HFF-Myc (cell line): ENCODE data around the gene FAM83D.

Source experiments
- DNase-seq: peaks from one replicate; pipeline ENCODE4 v3.0.0-alpha.2; 2011; ENCODE audit warnings: low read depth; ENCODE audit errors: extremely low read depth
- H3K4me3 ChIP-seq: replicated peaks from 2 replicates; pipeline ENCODE4 v1.5.1; 2011; ENCODE audit warnings: low read depth, mild to moderate bottlenecking, control low read depth, low read length
- TF ChIP-seq, protein P1 (sequence below): IDR thresholded peaks from 2 replicates; pipeline ENCODE4 v1.5.1; 2012; ENCODE audit warnings: mild to moderate bottlenecking, low read depth, low read length, control low read depth; ENCODE audit errors: missing control alignments

The FAM83D gene

DNA sequence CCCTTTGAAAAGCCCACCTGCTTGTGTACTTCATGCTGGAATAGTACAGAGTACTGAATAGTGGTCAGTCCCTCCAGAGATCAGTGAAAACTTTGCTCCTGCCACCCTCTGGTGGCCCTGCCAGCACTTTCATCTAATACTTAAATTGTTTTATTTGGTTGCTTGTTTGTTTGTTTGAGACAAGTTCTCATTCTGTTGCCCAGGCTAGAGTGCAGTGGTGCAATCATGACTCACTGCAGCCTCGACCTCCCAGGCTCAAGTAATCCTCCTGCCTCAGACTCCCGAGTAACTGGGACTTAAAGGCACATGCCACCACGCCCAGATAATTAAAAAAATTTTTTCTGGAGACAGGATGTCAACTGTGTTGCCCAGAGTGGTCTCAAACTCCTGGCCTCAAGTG, 9.1 kb downstream of the FAM83D start:
- no peak for DNase-seq
- H3K4me3 ChIP-seq: no peak overlapping the region
- TF ChIP-seq, protein P1, sequence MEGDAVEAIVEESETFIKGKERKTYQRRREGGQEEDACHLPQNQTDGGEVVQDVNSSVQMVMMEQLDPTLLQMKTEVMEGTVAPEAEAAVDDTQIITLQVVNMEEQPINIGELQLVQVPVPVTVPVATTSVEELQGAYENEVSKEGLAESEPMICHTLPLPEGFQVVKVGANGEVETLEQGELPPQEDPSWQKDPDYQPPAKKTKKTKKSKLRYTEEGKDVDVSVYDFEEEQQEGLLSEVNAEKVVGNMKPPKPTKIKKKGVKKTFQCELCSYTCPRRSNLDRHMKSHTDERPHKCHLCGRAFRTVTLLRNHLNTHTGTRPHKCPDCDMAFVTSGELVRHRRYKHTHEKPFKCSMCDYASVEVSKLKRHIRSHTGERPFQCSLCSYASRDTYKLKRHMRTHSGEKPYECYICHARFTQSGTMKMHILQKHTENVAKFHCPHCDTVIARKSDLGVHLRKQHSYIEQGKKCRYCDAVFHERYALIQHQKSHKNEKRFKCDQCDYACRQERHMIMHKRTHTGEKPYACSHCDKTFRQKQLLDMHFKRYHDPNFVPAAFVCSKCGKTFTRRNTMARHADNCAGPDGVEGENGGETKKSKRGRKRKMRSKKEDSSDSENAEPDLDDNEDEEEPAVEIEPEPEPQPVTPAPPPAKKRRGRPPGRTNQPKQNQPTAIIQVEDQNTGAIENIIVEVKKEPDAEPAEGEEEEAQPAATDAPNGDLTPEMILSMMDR: peak; percentile 20

DNA sequence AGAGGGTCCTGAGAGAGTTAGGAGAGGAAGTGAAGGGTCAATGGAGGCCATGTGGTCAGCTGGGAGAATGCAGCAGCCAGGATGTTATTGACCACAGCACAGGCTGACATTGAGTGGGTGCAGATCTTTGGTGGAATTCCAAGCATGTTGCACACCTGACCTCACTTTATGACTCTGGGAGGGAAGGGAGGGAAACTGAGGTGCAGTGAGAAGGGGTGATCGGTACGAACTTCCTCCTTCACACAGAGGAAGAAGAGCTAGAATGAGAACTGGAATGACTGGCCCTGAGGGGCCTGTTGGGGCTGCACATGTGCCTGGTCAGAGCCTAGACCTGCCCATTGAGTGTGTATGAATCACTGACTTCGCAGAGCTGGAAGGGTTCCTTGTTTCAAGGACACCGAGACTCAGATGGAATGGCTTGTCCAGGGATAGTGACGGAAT, 9.8 kb downstream of the FAM83D start:
- no peak for DNase-seq
- TF ChIP-seq, protein P1: no peak
- no peak overlapping the region for H3K4me3 ChIP-seq

DNA sequence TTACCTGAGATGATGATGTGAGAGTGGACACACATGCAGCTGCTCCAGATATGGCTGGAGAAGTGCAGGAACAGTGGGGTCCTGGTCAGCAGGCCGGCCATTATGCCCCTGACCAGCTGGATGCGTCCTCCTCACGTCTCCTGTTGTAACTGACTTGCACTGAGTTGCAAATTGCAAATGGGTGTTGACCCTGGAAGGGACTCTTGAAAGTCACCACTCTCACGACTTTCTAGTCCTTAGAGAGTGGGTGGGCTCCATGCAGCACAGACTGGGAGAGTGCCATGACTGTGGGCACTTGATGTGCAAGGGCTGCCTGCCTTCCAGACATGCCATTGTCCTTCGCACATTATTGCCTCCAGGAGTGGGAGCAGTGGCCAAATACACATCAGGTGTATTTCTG, 10.8 kb downstream of the FAM83D start:
- no peak for DNase-seq
- H3K4me3 ChIP-seq: no peak overlapping the region
- TF ChIP-seq, protein P1: no peak

DNA sequence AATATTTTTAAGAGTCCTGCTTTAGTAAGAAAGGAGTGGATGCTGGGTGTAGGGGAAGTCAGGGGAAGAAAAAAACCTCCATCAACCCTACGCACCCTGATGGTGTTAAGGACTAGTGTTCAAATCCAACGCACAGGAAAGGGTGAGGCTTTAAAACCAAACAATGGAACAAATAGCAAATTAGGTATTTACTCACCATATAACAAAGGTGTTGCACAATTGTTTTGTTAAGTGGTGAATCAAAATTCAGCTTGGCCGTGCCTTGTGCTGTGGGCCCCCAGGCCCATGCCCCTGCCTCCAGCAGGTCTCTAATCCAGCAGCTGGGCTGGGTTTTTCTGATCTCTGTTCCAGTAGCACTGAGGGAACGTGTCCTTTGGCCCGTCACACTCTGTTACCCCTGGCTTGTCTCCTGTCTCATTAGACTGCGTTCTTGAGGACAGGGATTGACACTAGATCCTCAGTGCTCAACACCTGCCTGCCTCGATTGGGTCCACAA, 11.8 kb downstream of the FAM83D start:
- TF ChIP-seq, protein P1: no peak
- H3K4me3 ChIP-seq: no peak overlapping the region
- DNase-seq: no peak

DNA sequence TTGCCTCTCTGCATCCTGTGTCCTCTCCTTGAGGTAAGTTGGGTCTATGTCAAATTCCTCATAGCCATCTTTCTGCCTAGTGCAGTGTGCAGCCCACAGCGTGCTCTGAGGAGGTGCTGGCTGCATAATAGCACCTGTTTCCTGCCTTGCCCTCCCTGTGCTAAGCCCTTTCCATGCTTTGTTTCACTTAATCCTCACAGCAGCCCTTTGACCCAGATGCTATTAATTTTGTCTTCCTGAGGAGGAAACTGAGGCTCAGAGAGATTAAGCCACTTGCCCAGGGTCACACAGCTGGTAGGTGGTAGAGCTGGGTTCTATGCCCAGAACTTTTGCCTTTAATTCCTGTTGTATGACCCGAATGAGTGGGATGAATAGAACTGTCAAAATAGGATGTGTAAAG, 13.5 kb downstream of the FAM83D start:
- H3K4me3 ChIP-seq: no peak overlapping the region
- TF ChIP-seq, protein P1: no peak
- DNase-seq: no peak

DNA sequence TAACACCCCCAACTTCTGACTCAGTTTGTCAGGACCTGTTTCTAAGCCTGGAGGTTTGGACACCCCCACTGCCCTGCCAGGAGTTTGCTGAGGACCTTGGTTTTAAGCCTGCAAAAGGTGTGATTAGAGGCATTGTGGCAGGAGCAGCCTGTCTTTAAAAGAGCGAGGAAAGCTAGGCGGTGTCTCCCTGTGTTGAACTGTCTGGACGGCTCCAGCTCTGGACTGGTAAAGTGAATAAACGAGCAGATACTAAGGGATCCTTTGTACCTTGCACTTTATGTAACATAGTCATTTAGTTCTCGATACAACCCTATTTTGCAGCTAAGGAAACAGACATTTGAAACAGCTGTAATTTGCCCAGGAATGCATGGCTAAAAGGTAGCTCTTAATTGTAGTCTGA, 14.4 kb downstream of the FAM83D start:
- H3K4me3 ChIP-seq: no peak overlapping the region
- no peak for DNase-seq
- TF ChIP-seq, protein P1: no peak

DNA sequence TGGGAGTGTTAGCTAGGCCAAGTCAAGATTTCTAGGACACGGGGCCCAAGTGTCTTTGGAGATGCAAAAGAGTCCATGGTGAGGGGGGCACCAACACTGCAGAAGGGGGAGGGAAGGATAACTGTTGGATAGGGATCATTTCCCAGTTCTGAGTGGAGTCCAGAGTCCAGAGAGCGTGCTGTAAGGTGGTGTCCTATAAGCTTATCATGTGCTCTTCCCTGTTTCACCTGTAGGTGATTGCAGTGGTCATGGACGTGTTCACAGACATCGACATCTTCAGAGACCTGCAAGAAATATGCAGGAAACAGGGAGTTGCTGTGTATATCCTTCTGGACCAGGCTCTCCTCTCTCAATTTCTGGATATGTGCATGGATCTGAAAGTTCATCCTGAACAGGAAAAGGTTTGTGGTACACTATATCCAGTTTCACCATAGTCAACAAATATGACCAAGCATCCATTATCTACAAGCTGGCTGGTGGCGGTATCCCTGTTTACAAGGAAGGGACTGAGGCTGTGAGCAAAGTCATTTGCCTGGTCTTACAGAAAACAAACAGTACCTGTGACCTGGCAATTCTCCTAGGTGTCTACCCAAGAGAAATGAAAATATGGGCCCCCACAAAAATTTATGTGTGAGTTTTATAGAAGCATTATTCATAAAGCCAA, 15.6 kb downstream of the FAM83D start:
- H3K4me3 ChIP-seq: no peak overlapping the region
- no peak for DNase-seq
- TF ChIP-seq, protein P1: no peak
